K562 (cell line): ENCODE measurements around the gene GTSE1. TPM values are rescaled to one million over a fixed set of nuclear protein-coding genes. Genes with fewer than 3 reads are reported as not detected.

Source experiments
- C11orf30 ChIP-seq: fragments of 450-650 bp; IDR thresholded peaks from 2 replicates; pipeline ENCODE4 v1.6.1; 2016; ENCODE audit warnings: low read depth, mild to moderate bottlenecking
- CAMTA2 ChIP-seq: fragments of 250-450 bp; sonication (Bioruptor Pico); conservative IDR thresholded peaks from 2 replicates; pipeline ENCODE4 v1.5.1; 2022
- CC2D1A ChIP-seq: fragments of 450-650 bp; IDR thresholded peaks from 2 replicates; pipeline ENCODE4 v1.6.1; 2017; ENCODE audit warnings: mild to moderate bottlenecking
- CHCHD3 ChIP-seq: fragments of 250-450 bp; sonication (Bioruptor Pico); IDR thresholded peaks from 2 replicates; pipeline ENCODE4 v2.1.2; 2022; ENCODE audit warnings: mild to moderate bottlenecking
- ELF2 ChIP-seq: fragments of 250-450 bp; sonication (Bioruptor Pico); IDR thresholded peaks from 2 replicates; pipeline ENCODE4 v1.5.0; 2021; ENCODE audit warnings: mild to moderate bottlenecking
- ELF4 ChIP-seq: fragments of 450-650 bp; formaldehyde crosslinking; IDR thresholded peaks from 2 replicates; pipeline ENCODE4 v1.4.0; 2022; ENCODE audit warnings: missing genetic modification characterization
- FOXA1 ChIP-seq: fragments of 450-650 bp; IDR thresholded peaks from 2 replicates; pipeline ENCODE4 v1.6.1; 2016; ENCODE audit warnings: mild to moderate bottlenecking, borderline replicate concordance
- IFI16 ChIP-seq: fragments of 250-450 bp; sonication (Bioruptor Pico); IDR thresholded peaks from 2 replicates; pipeline ENCODE4 v2.1.2; 2022; ENCODE audit warnings: mild to moderate bottlenecking, inconsistent platforms
- KAT2B ChIP-seq: IDR thresholded peaks from one replicate; pipeline ENCODE4 v1.6.1; 2012; ENCODE audit warnings: low read depth, mild to moderate bottlenecking, control low read depth, inconsistent platforms, low read length, moderate library complexity
- NR1H2 ChIP-seq: sonication (generic); formaldehyde crosslinking; IDR thresholded peaks from 2 replicates; pipeline ENCODE4 v1.4.0; 2020; ENCODE audit warnings: mild to moderate bottlenecking, missing genetic modification reagents
- POLR2B ChIP-seq: fragments of 450-650 bp; IDR thresholded peaks from 2 replicates; pipeline ENCODE4 v1.6.1; 2018; ENCODE audit warnings: low read depth; ENCODE audit not compliant: partially characterized antibody
- RB1 ChIP-seq: fragments of 450-650 bp; IDR thresholded peaks from 2 replicates; pipeline ENCODE4 v1.6.1; 2017; ENCODE audit warnings: low read depth, mild to moderate bottlenecking
- SIX5 ChIP-seq, 2 experiments: IDR thresholded peaks; 2 replicates each; pipeline ENCODE4 v1.6.1; 2011; ENCODE audit warnings: low read length in 2 of 2, borderline replicate concordance in 1 of 2, low read depth in 1 of 2, mild to moderate bottlenecking in 1 of 2, moderate library complexity in 1 of 2; ENCODE audit not compliant: insufficient read depth in 1 of 2
- SP2 ChIP-seq: IDR thresholded peaks from 2 replicates; pipeline ENCODE4 v1.6.1; 2011; ENCODE audit warnings: mild to moderate bottlenecking, low read depth, low read length, moderate library complexity; ENCODE audit not compliant: poor library complexity, severe bottlenecking; ENCODE audit errors: extremely low read depth
- SUPT5H ChIP-seq: fragments of 450-650 bp; IDR thresholded peaks from 2 replicates; pipeline ENCODE4 v1.6.1; 2016
- ZFX ChIP-seq: sonication (generic); formaldehyde crosslinking; IDR thresholded peaks from 2 replicates; pipeline ENCODE4 v1.8.0; 2022; ENCODE audit warnings: mild to moderate bottlenecking, missing genetic modification reagents, moderate library complexity
- ZNF766 ChIP-seq: fragments of 200-800 bp; sonication (Bioruptor generic); conservative IDR thresholded peaks from 2 replicates; pipeline ENCODE4 v1.6.1; 2016; ENCODE audit warnings: missing genetic modification characterization, missing compliant biosample characterization
- polyA plus RNA-seq, 8 experiments: library from polyadenylated mRNA; depleted of rRNA in 4 of 8; stranded (reverse) in 5 of 8; unstranded in 3 of 8; fragments of >200 nt; fragmentation: Nextera tagmentation in 2 of 8; fragmentation: Illumina TruSeq in 1 of 8; extraction: Ambion mirVana in 2 of 8; extraction: Trizol in 1 of 8; gene quantifications; 2 replicates each; pipeline versions ENCODE4 v1.2.1 to v1.2.3, GENCODE V29; 2011 to 2014; ENCODE audit warnings: inconsistent platforms in 1 of 8, missing spikeins in 1 of 8
- total RNA-seq, 7 experiments: library from RNA; depleted of rRNA in 6 of 7; stranded (reverse); fragments of >200 nt in 6 of 7; fragmentation: Illumina TruSeq in 2 of 7; extraction: Trizol in 2 of 7; gene quantifications; 2 replicates each; pipeline versions ENCODE4 v1.2.1 to v1.2.3, GENCODE V29; 2011 to 2021; ENCODE audit warnings: low replicate concordance in 1 of 7
- TF ChIP-seq, protein P1 (sequence below): fragments of 450-650 bp; IDR thresholded peaks from 2 replicates; pipeline ENCODE4 v1.6.1; 2016; ENCODE audit warnings: borderline replicate concordance
- TF ChIP-seq, protein P2 (sequence below): sonication (generic); formaldehyde crosslinking; IDR thresholded peaks from 2 replicates; pipeline ENCODE4 v1.8.1; 2023; ENCODE audit warnings: missing genetic modification reagents, mild to moderate bottlenecking, borderline replicate concordance
- TF ChIP-seq, protein P3 (sequence below): fragments of 200-800 bp; sonication (Bioruptor generic); IDR thresholded peaks from 2 replicates; pipeline ENCODE4 v1.6.1; 2017; ENCODE audit warnings: missing genetic modification characterization, missing compliant biosample characterization

Gene GTSE1
- total and polyA plus RNA-seq, 9 of the 15 experiments (the other 6 are each of a cell fraction or from before 2014, with no cell fraction given), result 2.5 to 22.5 (median 12.9) TPM

DNA sequence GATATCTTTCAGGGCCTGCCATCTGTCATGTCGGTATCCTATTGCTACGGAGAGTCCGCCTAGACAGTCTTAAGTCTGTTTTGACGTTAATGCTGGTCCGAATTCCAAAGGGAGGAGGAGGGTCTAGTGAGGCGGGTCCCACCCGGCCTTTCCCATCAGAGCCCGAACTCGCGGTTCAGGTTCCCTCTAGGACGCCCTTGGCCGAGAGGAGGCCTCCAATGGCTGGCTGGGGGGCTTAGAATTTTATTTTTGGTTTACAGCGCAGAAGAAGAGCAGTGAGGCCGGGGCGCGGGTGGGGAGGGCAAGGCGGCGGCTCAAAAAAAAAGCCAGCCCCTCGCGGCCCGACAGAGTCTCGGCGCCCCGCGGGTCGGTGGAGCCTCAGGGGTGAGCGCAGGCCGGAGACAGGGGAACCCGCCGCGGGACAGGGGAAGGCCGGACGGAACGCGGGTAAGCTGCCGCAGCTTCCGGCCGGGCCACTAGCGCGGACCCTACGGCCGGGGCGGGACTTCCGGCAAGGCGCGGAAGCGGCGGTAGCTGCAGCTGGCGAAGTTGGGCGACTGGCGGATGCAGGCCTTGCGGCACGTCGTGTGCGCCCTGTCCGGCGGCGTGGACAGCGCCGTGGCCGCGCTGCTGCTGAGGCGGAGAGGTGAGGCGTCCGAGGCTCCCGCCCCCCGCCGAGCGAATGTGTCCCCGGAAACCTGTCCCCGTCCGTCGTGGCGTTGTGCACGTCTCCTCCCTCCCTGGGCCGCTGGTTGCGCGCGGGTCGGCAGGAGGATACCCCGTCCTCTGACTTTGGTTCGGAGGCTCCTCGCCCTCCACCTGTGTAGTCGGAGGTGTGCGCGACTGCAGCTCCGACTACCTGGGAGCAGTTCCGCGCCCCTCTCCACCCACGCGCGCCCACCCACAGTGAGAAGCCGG, 38.8 kb downstream of the GTSE1 start, which contains the start of gene TRMU (continued):
- TF ChIP-seq SP2, result peak; percentile 37
- no peak for TF ChIP-seq CAMTA2
- TF ChIP-seq FOXA1, result no peak
- peak; percentile 25 to 37; a peak in 1 of 4 replicates for TF ChIP-seq SIX5 (IDR thresholded peaks at IDR 0.05; ENCODE audit: borderline replicate concordance in 1 of 2, insufficient read depth in 1 of 2, low read depth in 1 of 2, low read length in 2 of 2)
- peak; percentile 33 for TF ChIP-seq POLR2B
- no peak for TF ChIP-seq IFI16 (CRISPR knock-in tag)
- TF ChIP-seq, protein P1, sequence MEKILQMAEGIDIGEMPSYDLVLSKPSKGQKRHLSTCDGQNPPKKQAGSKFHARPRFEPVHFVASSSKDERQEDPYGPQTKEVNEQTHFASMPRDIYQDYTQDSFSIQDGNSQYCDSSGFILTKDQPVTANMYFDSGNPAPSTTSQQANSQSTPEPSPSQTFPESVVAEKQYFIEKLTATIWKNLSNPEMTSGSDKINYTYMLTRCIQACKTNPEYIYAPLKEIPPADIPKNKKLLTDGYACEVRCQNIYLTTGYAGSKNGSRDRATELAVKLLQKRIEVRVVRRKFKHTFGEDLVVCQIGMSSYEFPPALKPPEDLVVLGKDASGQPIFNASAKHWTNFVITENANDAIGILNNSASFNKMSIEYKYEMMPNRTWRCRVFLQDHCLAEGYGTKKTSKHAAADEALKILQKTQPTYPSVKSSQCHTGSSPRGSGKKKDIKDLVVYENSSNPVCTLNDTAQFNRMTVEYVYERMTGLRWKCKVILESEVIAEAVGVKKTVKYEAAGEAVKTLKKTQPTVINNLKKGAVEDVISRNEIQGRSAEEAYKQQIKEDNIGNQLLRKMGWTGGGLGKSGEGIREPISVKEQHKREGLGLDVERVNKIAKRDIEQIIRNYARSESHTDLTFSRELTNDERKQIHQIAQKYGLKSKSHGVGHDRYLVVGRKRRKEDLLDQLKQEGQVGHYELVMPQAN, result peak; percentile 59; the same call in 1 of the 2 replicates
- no peak for TF ChIP-seq ZNF766 (CRISPR knock-in tag)
- no peak for TF ChIP-seq NR1H2 (CRISPR knock-in tag)
- TF ChIP-seq KAT2B, result no peak
- TF ChIP-seq, protein P2, sequence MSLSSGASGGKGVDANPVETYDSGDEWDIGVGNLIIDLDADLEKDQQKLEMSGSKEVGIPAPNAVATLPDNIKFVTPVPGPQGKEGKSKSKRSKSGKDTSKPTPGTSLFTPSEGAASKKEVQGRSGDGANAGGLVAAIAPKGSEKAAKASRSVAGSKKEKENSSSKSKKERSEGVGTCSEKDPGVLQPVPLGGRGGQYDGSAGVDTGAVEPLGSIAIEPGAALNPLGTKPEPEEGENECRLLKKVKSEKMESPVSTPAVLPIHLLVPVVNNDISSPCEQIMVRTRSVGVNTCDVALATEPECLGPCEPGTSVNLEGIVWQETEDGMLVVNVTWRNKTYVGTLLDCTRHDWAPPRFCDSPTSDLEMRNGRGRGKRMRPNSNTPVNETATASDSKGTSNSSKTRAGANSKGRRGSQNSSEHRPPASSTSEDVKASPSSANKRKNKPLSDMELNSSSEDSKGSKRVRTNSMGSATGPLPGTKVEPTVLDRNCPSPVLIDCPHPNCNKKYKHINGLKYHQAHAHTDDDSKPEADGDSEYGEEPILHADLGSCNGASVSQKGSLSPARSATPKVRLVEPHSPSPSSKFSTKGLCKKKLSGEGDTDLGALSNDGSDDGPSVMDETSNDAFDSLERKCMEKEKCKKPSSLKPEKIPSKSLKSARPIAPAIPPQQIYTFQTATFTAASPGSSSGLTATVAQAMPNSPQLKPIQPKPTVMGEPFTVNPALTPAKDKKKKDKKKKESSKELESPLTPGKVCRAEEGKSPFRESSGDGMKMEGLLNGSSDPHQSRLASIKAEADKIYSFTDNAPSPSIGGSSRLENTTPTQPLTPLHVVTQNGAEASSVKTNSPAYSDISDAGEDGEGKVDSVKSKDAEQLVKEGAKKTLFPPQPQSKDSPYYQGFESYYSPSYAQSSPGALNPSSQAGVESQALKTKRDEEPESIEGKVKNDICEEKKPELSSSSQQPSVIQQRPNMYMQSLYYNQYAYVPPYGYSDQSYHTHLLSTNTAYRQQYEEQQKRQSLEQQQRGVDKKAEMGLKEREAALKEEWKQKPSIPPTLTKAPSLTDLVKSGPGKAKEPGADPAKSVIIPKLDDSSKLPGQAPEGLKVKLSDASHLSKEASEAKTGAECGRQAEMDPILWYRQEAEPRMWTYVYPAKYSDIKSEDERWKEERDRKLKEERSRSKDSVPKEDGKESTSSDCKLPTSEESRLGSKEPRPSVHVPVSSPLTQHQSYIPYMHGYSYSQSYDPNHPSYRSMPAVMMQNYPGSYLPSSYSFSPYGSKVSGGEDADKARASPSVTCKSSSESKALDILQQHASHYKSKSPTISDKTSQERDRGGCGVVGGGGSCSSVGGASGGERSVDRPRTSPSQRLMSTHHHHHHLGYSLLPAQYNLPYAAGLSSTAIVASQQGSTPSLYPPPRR (CRISPR knock-in tag), result no peak
- no peak for TF ChIP-seq ELF4 (CRISPR knock-in tag)
- no peak for TF ChIP-seq CC2D1A
- peak; percentile 92 for TF ChIP-seq RB1
- TF ChIP-seq C11orf30, result peak; percentile 91
- peak; percentile 60; the same call in 1 of the 2 replicates for TF ChIP-seq SUPT5H
- TF ChIP-seq, protein P3, sequence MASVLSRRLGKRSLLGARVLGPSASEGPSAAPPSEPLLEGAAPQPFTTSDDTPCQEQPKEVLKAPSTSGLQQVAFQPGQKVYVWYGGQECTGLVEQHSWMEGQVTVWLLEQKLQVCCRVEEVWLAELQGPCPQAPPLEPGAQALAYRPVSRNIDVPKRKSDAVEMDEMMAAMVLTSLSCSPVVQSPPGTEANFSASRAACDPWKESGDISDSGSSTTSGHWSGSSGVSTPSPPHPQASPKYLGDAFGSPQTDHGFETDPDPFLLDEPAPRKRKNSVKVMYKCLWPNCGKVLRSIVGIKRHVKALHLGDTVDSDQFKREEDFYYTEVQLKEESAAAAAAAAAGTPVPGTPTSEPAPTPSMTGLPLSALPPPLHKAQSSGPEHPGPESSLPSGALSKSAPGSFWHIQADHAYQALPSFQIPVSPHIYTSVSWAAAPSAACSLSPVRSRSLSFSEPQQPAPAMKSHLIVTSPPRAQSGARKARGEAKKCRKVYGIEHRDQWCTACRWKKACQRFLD (CRISPR knock-in tag), result peak; percentile 67; the same call in 1 of the 2 replicates
- TF ChIP-seq ELF2 (CRISPR knock-in tag), result 0 out of 2 replicates have a peak, but pooled peaks have one; percentile 57
- TF ChIP-seq ZFX (CRISPR knock-in tag), result peak; percentile 92
- no peak for TF ChIP-seq CHCHD3 (CRISPR knock-in tag)
